Measurements from ENCODE around the gene JMJD7.

JMJD7 gene

DNA sequence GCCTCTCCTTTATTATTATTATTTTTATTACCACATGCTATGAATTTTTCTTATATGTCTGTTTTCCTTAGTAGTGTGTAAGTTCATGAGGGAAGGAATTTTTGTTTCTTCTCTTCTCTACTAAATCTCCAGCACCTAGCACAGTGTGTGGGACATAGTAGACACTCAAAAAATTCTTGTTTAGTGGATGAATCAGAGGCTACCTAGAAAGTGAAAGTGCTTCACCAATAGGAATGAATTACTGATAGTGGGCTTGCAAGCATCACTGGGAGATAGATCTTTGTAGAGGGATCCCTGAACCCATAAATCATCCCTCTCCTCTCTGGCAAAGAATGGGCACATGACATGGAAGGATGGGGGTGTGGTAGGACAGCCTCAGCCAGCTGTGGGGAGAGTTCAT, 57.4 kb downstream of the JMJD7 start:
- no peak for DNase-seq

DNA sequence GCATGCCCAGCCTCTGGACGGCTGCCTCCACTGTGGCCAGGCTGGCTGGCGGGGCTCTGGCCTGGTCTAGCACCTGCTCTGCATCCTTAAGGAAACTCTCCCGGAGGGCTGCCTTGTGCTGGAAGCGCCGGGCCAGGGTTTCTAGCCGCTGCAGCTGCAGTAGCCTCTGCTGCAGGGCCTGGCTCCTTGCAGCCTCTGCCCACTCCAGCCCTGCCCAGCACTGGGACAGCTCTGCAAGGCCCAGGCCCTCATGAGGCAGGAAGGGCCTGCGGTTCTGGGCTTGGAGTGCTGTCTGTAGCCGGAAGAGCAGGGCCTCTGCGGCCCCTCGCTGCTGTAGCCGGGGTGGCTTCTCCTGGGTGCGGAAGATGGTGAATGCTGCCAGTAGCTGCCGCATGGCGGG, 57.9 kb downstream of the JMJD7 start:
- DNase-seq = no peak

DNA sequence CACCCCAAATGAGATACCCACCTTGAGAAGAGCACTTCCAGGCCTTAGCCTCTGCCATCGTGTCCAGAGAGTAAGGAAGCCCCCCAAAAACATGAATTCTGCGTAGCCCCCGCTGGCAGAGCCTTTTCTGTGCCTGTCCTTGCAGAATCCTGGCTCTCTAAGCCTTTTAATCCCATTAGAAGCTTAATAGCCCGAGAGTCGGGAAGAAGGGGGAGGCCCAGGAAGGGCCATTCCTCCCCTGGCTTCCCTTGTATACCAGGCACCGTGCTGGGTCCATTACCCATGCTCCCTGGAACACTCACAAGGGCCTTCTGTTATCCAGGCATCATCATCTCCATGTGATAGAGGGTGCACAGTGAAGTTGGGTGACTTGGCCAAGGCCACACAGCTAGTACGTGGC, 58.8 kb downstream of the JMJD7 start:
- no peak for DNase-seq

DNA sequence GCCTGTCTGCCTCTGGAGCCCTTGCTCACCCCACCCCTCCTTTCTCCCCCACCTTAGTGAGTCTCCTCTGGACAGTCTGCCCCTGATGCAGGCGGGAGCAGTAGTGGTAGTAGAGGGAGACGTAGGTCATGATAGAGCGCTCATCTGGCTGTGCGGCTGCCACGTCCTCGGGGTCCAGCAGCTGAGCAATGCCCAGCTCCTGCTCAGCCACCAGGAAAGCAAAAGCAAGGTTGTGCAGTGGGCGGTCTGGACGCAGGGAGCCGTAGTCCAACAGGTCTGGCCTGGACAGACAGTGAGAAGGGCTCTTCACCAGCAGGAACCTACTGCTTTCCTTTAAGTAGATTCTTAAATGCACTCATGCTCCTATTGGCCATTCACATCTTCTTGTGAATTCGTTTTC, 59.3 kb downstream of the JMJD7 start:
- no peak for DNase-seq
